Breast epithelium (tissue), 3 donors: Measurements from ENCODE around the gene RIN2.

Experiments
- CTCF ChIP-seq, 3 donors: fragments of 450-650 bp; IDR thresholded peaks; one replicate each; pipeline ENCODE4 v1.5.1; 2016 to 2017; ENCODE audit warnings: antibody characterized with exemption in 3 of 3, mild to moderate bottlenecking in 3 of 3, moderate library complexity in 3 of 3
- POLR2AphosphoS5 ChIP-seq, 3 donors: sonication (generic); formaldehyde crosslinking; IDR thresholded peaks; one replicate each; pipeline ENCODE4 v1.6.1; 2017; ENCODE audit warnings: antibody characterized with exemption in 3 of 3

GRCh38 chr20:19729672-19730071, 28.4 kb upstream of the RIN2 start:
- TF ChIP-seq CTCF (IDR thresholded peaks at IDR 0.05) = no peak
- TF ChIP-seq POLR2AphosphoS5 (IDR thresholded peaks at IDR 0.05) = no peak
